Effector CD4-positive, alpha-beta T cell (primary cell): ENCODE data around the gene RBCK1.
"Not testable (repeated sequence)": the region's sequence is repeated elsewhere in the genome, so short reads cannot be mapped to it uniquely, and the experiment has no call there.

ENCODE experiments used
- DNase-seq: peaks from one replicate; pipeline ENCODE4 v3.0.0-alpha.2; 2020
- total RNA-seq: gene quantifications from one replicate; lab custom pipeline; 2026; lab: John Stamatoyannopoulos, UW

Gene RBCK1
- total RNA-seq: 59.1 reads per million, percentile 72 among the genes with 10 or more reads in this experiment

DNA sequence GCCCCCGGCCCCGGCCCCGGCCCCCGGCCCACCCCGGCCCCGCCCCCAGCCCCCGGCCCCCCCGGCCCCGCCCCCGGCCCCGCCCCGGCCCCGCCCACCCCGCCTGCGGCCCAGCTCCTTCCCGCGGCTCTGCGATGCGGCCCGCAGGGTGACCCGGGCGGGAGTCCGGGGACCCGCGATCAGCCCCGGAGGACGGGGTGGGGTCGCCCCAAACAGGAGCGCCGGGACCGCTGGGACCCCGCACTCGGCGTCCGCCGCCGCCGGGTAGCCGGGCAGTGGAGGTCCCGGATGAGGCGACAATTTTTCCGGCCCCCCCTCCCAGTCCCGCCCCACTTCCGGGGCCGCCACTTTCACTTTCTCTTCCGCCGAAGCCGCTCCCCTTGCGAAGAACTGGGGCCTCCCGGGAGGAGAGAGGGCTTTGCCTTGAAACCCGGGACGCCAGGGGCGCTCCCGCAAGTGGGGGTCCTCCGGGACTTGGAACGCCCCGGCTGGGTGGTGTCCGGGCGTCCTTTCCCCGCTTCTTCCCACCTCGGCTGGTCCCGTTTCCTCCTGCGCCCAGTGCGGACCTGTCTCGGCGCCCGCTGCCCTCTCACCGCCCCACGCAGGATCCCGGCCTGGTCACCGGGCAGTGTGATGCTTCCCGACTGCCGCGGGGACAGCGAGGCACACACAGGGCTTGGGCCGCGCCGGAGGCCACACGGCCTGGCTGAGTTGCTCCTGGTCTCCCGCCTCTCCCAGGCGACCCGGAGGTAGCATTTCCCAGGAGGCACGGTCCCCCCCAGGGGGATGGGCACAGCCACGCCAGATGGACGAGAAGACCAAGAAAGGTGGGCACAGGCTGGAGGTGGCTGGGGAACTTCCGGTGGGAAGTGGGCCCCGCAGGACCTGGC lies at the start of gene RBCK1:
RBCK1 (plus strand) TSS at position 347 of the 890 bp plus-strand sequence; CDS start at position 806, 459 bp downstream.
- peak; percentile 85 for DNase-seq

GRCh38 chr20:358891-359555 lies 49.1 kb upstream of the RBCK1 start:
- no peak for DNase-seq

- DNase-seq: no peak
Measured at GRCh38 chr20:361561-361960, 46.5 kb upstream of the RBCK1 start.

- no peak for DNase-seq
Measured at GRCh38 chr20:362271-363254, 45.5 kb upstream of the RBCK1 start.

GRCh38 chr20:363319-364078 lies 44.6 kb upstream of the RBCK1 start:
- DNase-seq: no peak

DNA sequence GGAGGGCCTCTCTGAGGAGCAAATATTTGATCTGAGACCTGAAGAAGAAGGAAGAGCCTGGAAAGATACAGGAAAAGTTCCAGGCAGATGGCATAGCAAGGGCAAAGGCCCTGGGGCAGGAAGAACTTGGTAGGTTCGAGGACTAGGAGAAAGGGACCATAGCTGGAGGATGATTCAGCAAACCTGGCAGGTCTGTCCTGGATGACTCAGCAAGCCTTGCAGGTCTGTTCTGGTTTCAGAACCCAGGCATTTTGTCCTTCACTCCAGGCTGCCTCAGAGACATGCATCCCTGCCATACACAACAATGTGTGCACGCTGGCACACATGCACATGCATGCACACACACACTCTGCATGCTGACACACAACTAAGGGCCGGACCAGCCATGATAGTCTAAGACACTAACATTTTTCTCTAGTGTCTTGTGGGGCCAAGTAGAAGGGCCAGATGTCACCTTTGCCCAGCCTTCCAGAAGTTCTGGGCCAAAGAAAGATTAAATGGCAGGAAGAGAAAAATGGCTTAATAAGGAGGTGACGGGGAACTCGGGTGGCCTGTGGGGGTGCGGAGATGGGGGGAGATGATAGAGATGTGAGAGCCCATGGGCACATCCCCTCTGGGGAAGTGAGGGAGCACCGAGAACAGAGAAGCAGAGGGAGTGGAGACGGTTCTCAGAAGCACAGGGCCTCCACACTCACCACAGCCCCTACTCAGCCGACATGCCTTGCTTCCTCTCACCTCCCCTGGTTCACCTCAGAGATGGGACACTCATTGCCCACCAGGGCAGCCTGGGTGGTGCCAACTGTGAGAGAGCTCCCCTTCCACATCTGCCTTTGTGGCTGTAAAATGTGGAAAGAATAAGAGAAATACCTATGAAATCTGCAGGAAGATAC lies 42.9 kb upstream of the RBCK1 start:
- DNase-seq: no peak

- no peak for DNase-seq
Measured at GRCh38 chr20:366041-366718, 41.9 kb upstream of the RBCK1 start.

- DNase-seq: no peak
Measured at GRCh38 chr20:366719-367485, 41.2 kb upstream of the RBCK1 start.

GRCh38 chr20:367486-367887 lies 40.6 kb upstream of the RBCK1 start:
- no peak for DNase-seq

DNA sequence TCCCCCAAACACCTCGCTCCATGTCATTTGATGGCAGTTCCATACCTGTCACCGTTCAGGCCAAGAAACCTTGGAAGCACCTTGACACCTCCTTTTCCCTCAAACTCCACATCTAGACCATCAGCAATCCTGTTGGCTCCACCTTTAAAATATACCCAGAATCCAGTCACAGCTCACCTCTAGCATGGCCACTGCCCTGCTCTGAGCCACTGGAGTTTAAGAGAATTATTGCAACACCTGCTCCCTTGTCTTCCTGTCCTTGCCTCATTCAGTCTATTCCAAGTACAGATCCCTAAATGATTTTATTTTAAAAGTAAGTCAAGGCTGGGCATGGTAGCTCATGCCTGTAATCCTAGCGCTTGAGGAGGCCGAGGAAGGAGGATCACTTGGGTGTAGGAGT lies 39.2 kb upstream of the RBCK1 start:
- no peak for DNase-seq

GRCh38 chr20:370151-370600 lies 37.9 kb upstream of the RBCK1 start:
- DNase-seq: no peak

- DNase-seq: no peak
Measured at GRCh38 chr20:370977-371754, 36.9 kb upstream of the RBCK1 start.

DNA sequence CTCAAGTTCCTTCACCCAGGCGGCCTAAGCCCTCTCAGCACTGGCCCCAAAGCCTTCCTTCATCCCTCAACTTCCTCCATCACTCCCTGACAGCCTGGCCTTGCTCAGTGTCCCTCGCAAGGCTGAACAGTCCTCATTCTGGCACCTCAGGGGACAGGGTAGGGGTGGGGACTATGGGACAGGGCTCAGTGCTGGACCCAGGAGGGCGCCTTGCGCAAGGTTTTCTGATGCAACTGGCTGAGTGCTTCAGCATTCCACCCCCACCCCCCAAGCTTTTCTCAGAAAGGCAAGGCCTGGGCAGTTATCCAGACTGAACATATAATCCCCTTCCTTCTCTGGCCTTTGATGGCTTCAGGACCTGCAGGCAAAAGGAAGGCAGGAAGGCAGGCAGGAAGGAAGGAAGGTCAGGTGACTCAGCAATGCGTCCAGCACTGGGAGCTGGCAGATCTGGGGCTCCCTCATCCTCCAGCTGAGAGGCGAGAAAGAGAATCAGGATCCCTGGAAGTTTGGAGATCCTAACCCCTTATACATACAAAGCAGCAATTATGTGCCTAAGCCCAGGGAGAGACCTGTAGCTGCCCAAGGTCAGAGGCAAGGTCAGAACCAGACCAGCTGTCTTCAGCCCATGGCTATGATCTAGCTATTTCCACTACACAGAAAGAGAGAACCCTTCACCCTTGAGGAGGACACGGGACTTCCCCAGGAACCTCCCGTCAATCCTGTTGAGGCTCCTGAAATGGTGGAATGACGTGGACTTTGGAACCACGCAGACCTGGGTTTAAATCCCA lies 36.1 kb upstream of the RBCK1 start:
- DNase-seq: no peak

DNA sequence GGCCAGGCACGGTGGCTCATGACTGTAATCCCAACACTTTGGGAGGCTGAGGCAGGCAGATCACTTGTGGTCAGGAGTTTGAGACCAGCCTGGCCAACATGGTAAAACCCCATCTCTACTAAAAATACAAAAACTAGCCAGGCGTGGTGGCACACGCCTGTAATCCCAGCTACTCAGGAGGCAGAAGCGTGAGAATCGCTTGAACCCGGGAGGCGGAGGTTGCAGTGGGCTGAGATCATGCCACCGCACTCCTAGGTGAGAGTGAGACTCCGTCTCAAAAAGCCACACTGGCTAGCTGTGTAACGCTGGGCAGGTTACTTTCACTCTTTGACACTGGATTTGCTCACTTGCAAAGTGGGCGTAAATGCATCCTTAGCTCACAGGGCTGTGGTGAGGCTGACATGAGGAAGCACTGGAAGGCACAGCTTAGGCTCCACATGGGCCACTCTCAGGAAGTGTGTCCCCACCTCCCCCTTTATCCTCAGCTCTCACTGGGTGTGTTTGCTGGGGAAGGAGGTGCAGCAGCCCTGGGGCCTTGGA lies 35.5 kb upstream of the RBCK1 start:
- not testable (repeated sequence) for DNase-seq

DNA sequence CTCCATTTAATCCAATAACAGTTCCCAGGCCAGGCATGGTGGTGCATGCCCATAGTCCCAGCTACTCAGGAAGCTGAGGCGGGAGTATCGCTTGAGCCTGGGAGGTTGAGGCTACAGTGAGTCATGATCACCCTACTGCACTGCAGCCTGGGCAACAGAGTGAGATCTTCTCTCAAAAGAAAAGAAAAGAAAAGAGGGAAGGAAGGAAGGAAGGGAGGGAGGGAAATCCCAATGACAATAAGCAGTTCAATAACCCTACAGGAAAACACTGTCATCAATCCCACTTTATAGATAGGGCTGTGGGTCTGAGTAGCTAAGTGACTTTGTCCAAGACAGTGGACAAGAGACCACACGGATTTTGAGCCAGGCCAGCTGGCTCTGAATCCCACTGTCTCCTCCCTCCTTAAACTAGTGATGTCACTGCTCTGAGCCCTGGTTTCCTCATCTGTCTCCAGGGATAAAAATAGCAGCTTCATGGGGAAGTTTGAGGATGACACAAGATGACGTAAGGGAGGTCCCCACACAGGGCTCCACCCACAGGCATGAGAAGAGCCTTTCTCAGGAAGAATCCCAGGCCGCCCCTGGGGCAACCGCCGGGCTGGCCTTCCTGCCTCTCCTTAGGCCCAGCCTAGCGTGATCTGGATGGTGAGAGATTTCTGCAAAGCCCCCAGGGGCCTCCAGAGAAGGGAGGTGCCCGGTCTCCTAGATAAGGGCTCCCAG lies 34.8 kb upstream of the RBCK1 start:
- no peak for DNase-seq

DNA sequence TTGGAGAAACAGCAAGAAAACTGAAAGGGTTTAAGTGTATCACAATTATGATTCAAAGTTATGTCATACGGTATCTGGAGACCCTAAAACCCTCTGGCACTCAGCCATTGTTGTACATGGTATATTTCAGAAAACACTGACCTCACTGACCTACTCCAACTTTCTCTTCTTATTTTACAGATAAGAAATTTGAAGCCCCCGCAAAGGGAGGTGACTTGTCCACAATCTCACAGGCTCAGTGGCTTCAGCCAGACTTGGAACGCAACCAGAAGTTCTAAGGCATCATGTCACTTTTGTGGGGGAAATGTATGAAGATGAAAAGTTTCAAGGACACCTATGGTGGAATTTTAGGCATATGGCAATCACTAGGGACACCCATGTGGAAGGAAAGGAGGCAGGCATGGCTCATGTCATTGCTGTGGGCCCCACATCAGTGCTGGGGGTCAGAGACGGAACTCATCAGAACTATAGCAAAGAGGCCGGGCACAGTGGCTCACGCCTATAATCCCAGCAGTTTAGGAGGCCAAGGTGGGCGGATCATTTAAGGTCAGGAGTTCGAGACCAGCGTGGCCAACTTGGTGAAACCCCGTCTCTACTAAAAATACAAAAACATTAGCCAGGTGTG lies 32.7 kb upstream of the RBCK1 start:
- no peak for DNase-seq
